ENCODE results near the gene ADCK1.

ADCK1 gene

GRCh38 chr14:77799863-77800730 is at the start of gene ADCK1:
Gene ADCK1, plus strand, starts transcription at chr14:77800109. Its CDS starts 18,870 bp downstream, at chr14:77818979.
- peak; percentile 29 for DNase-seq (ENCODE audit: extremely low read depth, low read depth)
- peak; percentile 30 for TF ChIP-seq CTCF (IDR thresholded peaks at IDR 0.05; ENCODE audit: low read depth, low read length, missing control alignments)
- peak within 1 kb of the TSS; percentile 59 for H3K4me3 ChIP-seq (replicated peaks; ENCODE audit: low read depth, low read length)

- no peak for TF ChIP-seq CTCF (IDR thresholded peaks at IDR 0.05; ENCODE audit: low read depth, low read length, missing control alignments)
- no peak overlapping the region for H3K4me3 ChIP-seq (replicated peaks; ENCODE audit: low read depth, low read length)
- DNase-seq (ENCODE audit: extremely low read depth, low read depth), result no peak
These were observed 47.6 kb upstream of the ADCK1 start for GRCh38 chr14:77752266-77752665.

GRCh38 chr14:77752799-77753516 is 47.0 kb upstream of the ADCK1 start:
- TF ChIP-seq CTCF (IDR thresholded peaks at IDR 0.05; ENCODE audit: low read depth, low read length, missing control alignments), result no peak
- H3K4me3 ChIP-seq (replicated peaks; ENCODE audit: low read depth, low read length), result no peak overlapping the region
- DNase-seq (ENCODE audit: extremely low read depth, low read depth), result no peak

- TF ChIP-seq CTCF (IDR thresholded peaks at IDR 0.05; ENCODE audit: low read depth, low read length, missing control alignments), result no peak
- peak within 1 kb of the TSS; percentile 94 for H3K4me3 ChIP-seq (replicated peaks; ENCODE audit: low read depth, low read length)
- peak; percentile 83 for DNase-seq (ENCODE audit: extremely low read depth, low read depth)
These were observed 39.3 kb upstream of the ADCK1 start, which contains the start of gene SNW1 for GRCh38 chr14:77760381-77761204. Gene SNW1, minus strand, starts transcription at chr14:77761156. Its CDS starts 29 bp downstream, at chr14:77761127.

GRCh38 chr14:77761205-77761931 is 38.5 kb upstream of the ADCK1 start:
- TF ChIP-seq CTCF (IDR thresholded peaks at IDR 0.05; ENCODE audit: low read depth, low read length, missing control alignments), result peak; percentile 28
- peak overlapping the region; percentile 94 for H3K4me3 ChIP-seq (replicated peaks; ENCODE audit: low read depth, low read length)
- DNase-seq (ENCODE audit: extremely low read depth, low read depth), result no peak

- DNase-seq (ENCODE audit: extremely low read depth, low read depth), result no peak
- no peak overlapping the region for H3K4me3 ChIP-seq (replicated peaks; ENCODE audit: low read depth, low read length)
- no peak for TF ChIP-seq CTCF (IDR thresholded peaks at IDR 0.05; ENCODE audit: low read depth, low read length, missing control alignments)
These were observed 36.6 kb upstream of the ADCK1 start for GRCh38 chr14:77763316-77763715.
